Measurements from ENCODE around the gene SIPA1. TPM values are rescaled to one million over a fixed set of nuclear protein-coding genes. Genes with fewer than 3 reads are reported as not detected.

SIPA1 gene
- total RNA-seq, 4 donors from 2014 or later = 19.3 to 60.5 (median 33.3) TPM

GRCh38 chr11:65651339-65651588 is 13.4 kb downstream of the SIPA1 start:
- DNase-seq (ENCODE audit: low spot score) (no peak), ATAC-seq (ENCODE audit: low FRiP score) (no peak)
- TF ChIP-seq, protein P1, sequence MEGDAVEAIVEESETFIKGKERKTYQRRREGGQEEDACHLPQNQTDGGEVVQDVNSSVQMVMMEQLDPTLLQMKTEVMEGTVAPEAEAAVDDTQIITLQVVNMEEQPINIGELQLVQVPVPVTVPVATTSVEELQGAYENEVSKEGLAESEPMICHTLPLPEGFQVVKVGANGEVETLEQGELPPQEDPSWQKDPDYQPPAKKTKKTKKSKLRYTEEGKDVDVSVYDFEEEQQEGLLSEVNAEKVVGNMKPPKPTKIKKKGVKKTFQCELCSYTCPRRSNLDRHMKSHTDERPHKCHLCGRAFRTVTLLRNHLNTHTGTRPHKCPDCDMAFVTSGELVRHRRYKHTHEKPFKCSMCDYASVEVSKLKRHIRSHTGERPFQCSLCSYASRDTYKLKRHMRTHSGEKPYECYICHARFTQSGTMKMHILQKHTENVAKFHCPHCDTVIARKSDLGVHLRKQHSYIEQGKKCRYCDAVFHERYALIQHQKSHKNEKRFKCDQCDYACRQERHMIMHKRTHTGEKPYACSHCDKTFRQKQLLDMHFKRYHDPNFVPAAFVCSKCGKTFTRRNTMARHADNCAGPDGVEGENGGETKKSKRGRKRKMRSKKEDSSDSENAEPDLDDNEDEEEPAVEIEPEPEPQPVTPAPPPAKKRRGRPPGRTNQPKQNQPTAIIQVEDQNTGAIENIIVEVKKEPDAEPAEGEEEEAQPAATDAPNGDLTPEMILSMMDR (IDR thresholded peaks at IDR 0.05) = no peak

DNA sequence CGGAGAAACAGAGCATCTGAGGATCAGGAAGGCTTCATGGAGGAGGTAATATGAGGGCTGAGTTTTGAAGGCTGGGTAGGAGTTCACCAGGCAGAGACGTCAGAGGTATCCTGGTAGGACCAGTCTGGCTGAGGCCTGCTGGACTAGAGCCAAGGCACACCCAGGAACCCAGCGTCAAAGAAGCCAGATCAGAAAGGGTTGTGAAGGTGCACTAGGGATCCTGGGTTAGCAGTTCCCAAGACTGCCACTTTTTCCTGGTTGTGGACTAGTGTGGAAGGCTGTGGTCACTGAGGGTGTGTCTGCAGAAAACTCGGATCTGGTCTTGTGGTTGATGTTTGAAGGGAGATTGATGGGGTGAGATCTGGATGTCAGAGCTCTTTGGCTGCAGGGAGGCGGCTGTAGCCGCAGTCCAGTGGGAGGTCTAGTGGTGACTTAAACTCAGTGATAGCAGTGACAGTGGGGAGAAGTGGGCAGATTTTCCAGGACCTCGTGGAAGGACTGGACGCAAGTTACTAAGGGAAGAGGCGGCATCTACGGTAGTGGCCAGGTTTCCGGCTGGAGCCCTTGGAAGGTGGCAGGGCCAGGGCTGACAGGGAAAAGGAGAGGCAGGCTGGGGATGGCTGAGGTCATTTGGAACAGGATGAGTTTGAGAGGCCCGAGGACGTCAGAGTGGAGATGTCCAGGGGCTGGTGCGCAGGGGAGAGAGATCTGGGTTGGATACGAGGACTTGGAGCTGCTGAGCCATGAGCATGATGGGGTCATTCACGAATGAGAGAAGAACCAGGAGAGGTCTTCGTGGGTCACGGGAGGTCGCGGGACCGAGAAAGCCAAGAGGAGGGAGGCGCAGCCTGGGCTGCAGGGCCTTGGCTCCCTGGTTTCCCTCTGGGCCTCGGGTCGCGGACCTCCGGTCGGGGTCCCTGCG is 13.9 kb downstream of the SIPA1 start:
- ATAC-seq (ENCODE audit: low FRiP score) (peak; percentile 2), DNase-seq (ENCODE audit: low spot score) (no peak)
- TF ChIP-seq, protein P1 (IDR thresholded peaks at IDR 0.05) = no peak

- peak; percentile 90 for ATAC-seq (ENCODE audit: low FRiP score)
- TF ChIP-seq, protein P1 (IDR thresholded peaks at IDR 0.05) = no peak
- peak; percentile 65 for DNase-seq (ENCODE audit: low spot score)
These were observed 14.8 kb downstream of the SIPA1 start for GRCh38 chr11:65652511-65653228.

GRCh38 chr11:65653229-65654225 is 15.6 kb downstream of the SIPA1 start:
- ATAC-seq (ENCODE audit: low FRiP score) (peak; percentile 4), DNase-seq (ENCODE audit: low spot score) (no peak)
- TF ChIP-seq, protein P1 (IDR thresholded peaks at IDR 0.05) = no peak

DNA sequence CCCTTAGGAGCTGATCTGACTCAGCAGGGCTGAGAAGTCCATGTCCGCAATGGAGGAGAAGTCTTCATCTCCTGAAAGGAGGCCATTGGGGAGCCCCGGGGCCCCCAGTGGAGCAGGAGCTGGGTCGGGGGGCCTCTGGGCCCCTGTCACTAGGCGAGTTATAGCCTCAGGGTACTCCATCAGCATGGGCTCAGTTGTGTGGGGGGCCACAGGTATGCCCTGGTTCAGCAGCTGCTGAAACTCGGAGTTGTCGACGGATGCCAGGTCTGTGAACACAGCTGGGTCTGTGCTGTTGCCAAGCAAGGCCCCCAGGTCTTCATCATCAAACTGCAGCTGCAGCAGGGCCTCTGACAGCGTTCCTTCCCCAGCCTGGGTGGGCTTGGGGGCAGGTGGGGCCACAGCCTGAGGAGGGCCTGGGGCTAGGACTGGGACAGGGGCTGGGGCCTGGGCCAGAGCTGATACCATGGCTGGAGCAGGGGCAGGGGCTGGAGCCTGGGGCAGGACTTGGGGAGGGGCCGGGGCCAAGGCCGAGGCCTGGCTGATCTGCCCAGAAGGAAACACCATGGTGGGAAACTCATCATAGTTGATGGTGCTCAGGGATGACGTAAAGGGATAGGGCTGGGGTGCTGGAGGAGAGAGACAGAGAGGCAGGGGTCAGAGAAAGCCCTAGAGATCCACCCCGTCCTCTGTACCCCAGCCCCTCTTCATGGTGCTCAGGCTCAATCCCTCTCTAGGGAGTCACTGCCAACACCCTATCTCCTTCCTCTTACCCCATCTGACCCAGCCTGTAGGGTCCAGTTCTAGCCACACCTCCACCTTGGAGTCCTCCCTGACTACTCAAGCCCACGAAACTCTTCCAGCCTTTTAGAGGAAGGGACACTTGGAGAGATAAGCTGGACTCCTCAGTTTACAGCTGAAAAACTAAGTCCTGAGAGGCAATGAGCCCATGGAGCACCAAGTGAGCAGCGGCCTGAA is 16.8 kb downstream of the SIPA1 start:
- TF ChIP-seq, protein P1 (IDR thresholded peaks at IDR 0.05) = no peak
- DNase-seq (ENCODE audit: low spot score) (no peak), ATAC-seq (ENCODE audit: low FRiP score) (no peak)
